Right lobe of liver (tissue), 4 donors: ENCODE data around the gene ZIC4.

Experiments
- POLR2A ChIP-seq: fragments of 450-650 bp; IDR thresholded peaks from one replicate; pipeline ENCODE4 v1.6.1; 2017; ENCODE audit warnings: antibody characterized with exemption, mild to moderate bottlenecking
- TF ChIP-seq, protein P1 (sequence below), 4 donors: fragments of 200-600 bp in 3 of 4; fragments of 450-650 bp in 1 of 4; IDR thresholded peaks; one replicate each; pipeline versions ENCODE4 v1.5.1 to v1.8.0; 2016 to 2022; ENCODE audit warnings: antibody characterized with exemption in 4 of 4, mild to moderate bottlenecking in 2 of 4
- donor health status: DM: no; HTN: no; CAD: no.
- donor health status: DM: no; HTN: no; CAD: no.
- donor health status: DM: no; HTN: yes; CAD: no.

DNA sequence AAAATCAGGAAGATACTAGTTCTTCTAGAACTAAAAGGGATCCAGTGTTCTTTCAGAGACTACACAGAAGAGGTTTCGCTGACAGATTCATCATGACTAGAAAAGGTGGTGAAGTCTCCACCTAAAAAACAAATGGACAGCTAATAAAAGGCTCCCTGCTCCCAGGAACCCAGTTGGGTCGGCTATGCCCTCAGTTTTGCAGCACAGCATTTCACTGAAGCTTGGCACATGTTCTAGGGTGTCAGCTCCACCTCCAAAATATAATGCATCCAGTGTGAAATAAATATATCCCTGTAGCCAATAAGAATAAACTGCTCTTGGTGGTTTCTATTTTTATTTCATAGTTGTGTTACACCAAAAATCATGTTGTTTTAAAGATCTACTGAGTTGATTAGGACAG lies 55.0 kb downstream of the ZIC4 start:
- TF ChIP-seq, protein P1, sequence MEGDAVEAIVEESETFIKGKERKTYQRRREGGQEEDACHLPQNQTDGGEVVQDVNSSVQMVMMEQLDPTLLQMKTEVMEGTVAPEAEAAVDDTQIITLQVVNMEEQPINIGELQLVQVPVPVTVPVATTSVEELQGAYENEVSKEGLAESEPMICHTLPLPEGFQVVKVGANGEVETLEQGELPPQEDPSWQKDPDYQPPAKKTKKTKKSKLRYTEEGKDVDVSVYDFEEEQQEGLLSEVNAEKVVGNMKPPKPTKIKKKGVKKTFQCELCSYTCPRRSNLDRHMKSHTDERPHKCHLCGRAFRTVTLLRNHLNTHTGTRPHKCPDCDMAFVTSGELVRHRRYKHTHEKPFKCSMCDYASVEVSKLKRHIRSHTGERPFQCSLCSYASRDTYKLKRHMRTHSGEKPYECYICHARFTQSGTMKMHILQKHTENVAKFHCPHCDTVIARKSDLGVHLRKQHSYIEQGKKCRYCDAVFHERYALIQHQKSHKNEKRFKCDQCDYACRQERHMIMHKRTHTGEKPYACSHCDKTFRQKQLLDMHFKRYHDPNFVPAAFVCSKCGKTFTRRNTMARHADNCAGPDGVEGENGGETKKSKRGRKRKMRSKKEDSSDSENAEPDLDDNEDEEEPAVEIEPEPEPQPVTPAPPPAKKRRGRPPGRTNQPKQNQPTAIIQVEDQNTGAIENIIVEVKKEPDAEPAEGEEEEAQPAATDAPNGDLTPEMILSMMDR (IDR thresholded peaks at IDR 0.05), result no peak
- no peak for TF ChIP-seq POLR2A
